Measurements from ENCODE around the gene LRRC15.

Gene LRRC15

GRCh38 chr3:194357681-194358080 lies 11.9 kb downstream of the LRRC15 start:
- Histone ChIP-seq H3K4me3 (ENCODE audit: low read length in 2 of 2) (no peak overlapping the region), H3K27me3 (ENCODE audit: control insufficient read depth in 3 of 3, insufficient read depth in 3 of 3, low read depth in 1 of 3, low read length in 3 of 3) (peaks cover 0 to 58% (median 0%) of the 10 kb centered on the region in 3 experiments), H2BK5ac (ENCODE audit: low read length) (no peak overlapping the region), H2AFZ (ENCODE audit: low read length) (no peak overlapping the region), H3K9ac (ENCODE audit: low read depth, low read length, poor library complexity) (no peak overlapping the region), H2AK5ac (ENCODE audit: low read depth, low read length) (no peak overlapping the region), H4K8ac (ENCODE audit: low read depth, low read length) (no peak overlapping the region), H2BK15ac (ENCODE audit: low read length) (no peak overlapping the region), H3K4ac (ENCODE audit: low read length) (peak overlapping the region; percentile 79), H3K23ac (ENCODE audit: low read depth, low read length, poor library complexity) (no peak overlapping the region), H3K4me1 (ENCODE audit: control insufficient read depth in 2 of 2, insufficient read depth in 1 of 2, low read depth in 1 of 2, low read length in 2 of 2) (peaks cover 0 to 5% of the 10 kb centered on the region in 2 donors), H3K36me3 (replicated peaks in 1 of 2; ENCODE audit: control insufficient read depth in 2 of 2, insufficient read depth in 2 of 2, low read length in 2 of 2) (no peaks in the 10 kb centered on the region), H3K9me3 (replicated peaks in 1 of 2; ENCODE audit: control insufficient read depth in 2 of 2, insufficient read depth in 1 of 2, low read depth in 1 of 2, low read length in 2 of 2) (peaks cover under 1 to 4% of the 10 kb centered on the region in 2 donors), H4K91ac (ENCODE audit: low read depth, low read length, poor library complexity) (no peak overlapping the region), H3K4me2 (ENCODE audit: insufficient read depth, low read length, poor library complexity, severe bottlenecking) (no peak overlapping the region), H2BK12ac (ENCODE audit: low read length) (no peak overlapping the region), H2BK120ac (ENCODE audit: low read depth, low read length) (no peak overlapping the region), H3K79me1 (ENCODE audit: low read depth, low read length) (no peaks in the 10 kb centered on the region), H3K18ac (ENCODE audit: low read length) (no peak overlapping the region), H3K14ac (ENCODE audit: low read length) (no peak overlapping the region), H3K27ac (replicated peaks; ENCODE audit: low read length) (no peak overlapping the region)
- no peak for DNase-seq (ENCODE audit: low spot score)
- no CpG with 5 or more reads among the region's 11 CpGs for WGBS, 2 donors (ENCODE audit: extremely low coverage in 2 of 2, insufficient read length in 2 of 2, insufficient replicate concordance in 1 of 2)

GRCh38 chr3:194355379-194355778 lies 14.2 kb downstream of the LRRC15 start:
- no peak overlapping the region for H4K8ac ChIP-seq (ENCODE audit: low read depth, low read length)
- H3K14ac ChIP-seq (ENCODE audit: low read length) = no peak overlapping the region
- H3K9me3 ChIP-seq (replicated peaks in 1 of 2; ENCODE audit: control insufficient read depth in 2 of 2, insufficient read depth in 1 of 2, low read depth in 1 of 2, low read length in 2 of 2) = peaks cover 0 to 3% of the 10 kb centered on the region in 2 donors
- no peak overlapping the region for H2BK5ac ChIP-seq (ENCODE audit: low read length)
- no peak overlapping the region for H2AK5ac ChIP-seq (ENCODE audit: low read depth, low read length)
- peaks cover 0 to 7% of the 10 kb centered on the region in 2 donors for H3K4me1 ChIP-seq (ENCODE audit: control insufficient read depth in 2 of 2, insufficient read depth in 1 of 2, low read depth in 1 of 2, low read length in 2 of 2)
- H2BK15ac ChIP-seq (ENCODE audit: low read length) = no peak overlapping the region
- DNase-seq (ENCODE audit: low spot score) = no peak
- no peak overlapping the region for H4K91ac ChIP-seq (ENCODE audit: low read depth, low read length, poor library complexity)
- H3K18ac ChIP-seq (ENCODE audit: low read length) = no peak overlapping the region
- H3K27me3 ChIP-seq (ENCODE audit: control insufficient read depth in 3 of 3, insufficient read depth in 3 of 3, low read depth in 1 of 3, low read length in 3 of 3) = peaks cover 0 to 39% (median 0%) of the 10 kb centered on the region in 3 experiments
- no peak overlapping the region for H3K9ac ChIP-seq (ENCODE audit: low read depth, low read length, poor library complexity)
- no peak overlapping the region for H3K27ac ChIP-seq (replicated peaks; ENCODE audit: low read length)
- no peak overlapping the region for H3K4ac ChIP-seq (ENCODE audit: low read length)
- WGBS, 2 donors (ENCODE audit: extremely low coverage in 2 of 2, insufficient read length in 2 of 2, insufficient replicate concordance in 1 of 2) = no CpG with 5 or more reads among the region's 7 CpGs
- H3K23ac ChIP-seq (ENCODE audit: low read depth, low read length, poor library complexity) = no peak overlapping the region
- H3K4me2 ChIP-seq (ENCODE audit: insufficient read depth, low read length, poor library complexity, severe bottlenecking) = no peak overlapping the region
- H3K36me3 ChIP-seq (replicated peaks in 1 of 2; ENCODE audit: control insufficient read depth in 2 of 2, insufficient read depth in 2 of 2, low read length in 2 of 2) = no peaks in the 10 kb centered on the region
- peaks cover 2% of the 10 kb centered on the region for H3K79me1 ChIP-seq (ENCODE audit: low read depth, low read length)
- no peak overlapping the region for H3K4me3 ChIP-seq (ENCODE audit: low read length in 2 of 2)
- H2BK12ac ChIP-seq (ENCODE audit: low read length) = no peak overlapping the region
- H2BK120ac ChIP-seq (ENCODE audit: low read depth, low read length) = no peak overlapping the region
- H2AFZ ChIP-seq (ENCODE audit: low read length) = no peak overlapping the region

GRCh38 chr3:194354315-194354714 lies 15.2 kb downstream of the LRRC15 start:
- Histone ChIP-seq H2BK5ac (ENCODE audit: low read length) (no peak overlapping the region), H2BK120ac (ENCODE audit: low read depth, low read length) (no peak overlapping the region), H2AK5ac (ENCODE audit: low read depth, low read length) (peak overlapping the region; percentile 47), H3K27ac (replicated peaks; ENCODE audit: low read length) (no peak overlapping the region), H3K27me3 (ENCODE audit: control insufficient read depth in 3 of 3, insufficient read depth in 3 of 3, low read depth in 1 of 3, low read length in 3 of 3) (peaks cover 0 to 39% (median 0%) of the 10 kb centered on the region in 3 experiments), H3K4me2 (ENCODE audit: insufficient read depth, low read length, poor library complexity, severe bottlenecking) (no peak overlapping the region), H3K79me1 (ENCODE audit: low read depth, low read length) (peaks cover 2% of the 10 kb centered on the region), H4K91ac (ENCODE audit: low read depth, low read length, poor library complexity) (no peak overlapping the region), H3K9me3 (replicated peaks in 1 of 2; ENCODE audit: control insufficient read depth in 2 of 2, insufficient read depth in 1 of 2, low read depth in 1 of 2, low read length in 2 of 2) (peaks cover 0 to 3% of the 10 kb centered on the region in 2 donors), H3K4me1 (ENCODE audit: control insufficient read depth in 2 of 2, insufficient read depth in 1 of 2, low read depth in 1 of 2, low read length in 2 of 2) (peaks cover 0 to 9% of the 10 kb centered on the region in 2 donors), H2BK15ac (ENCODE audit: low read length) (peak overlapping the region; percentile 40), H3K36me3 (replicated peaks in 1 of 2; ENCODE audit: control insufficient read depth in 2 of 2, insufficient read depth in 2 of 2, low read length in 2 of 2) (no peaks in the 10 kb centered on the region), H3K9ac (ENCODE audit: low read depth, low read length, poor library complexity) (no peak overlapping the region), H3K4ac (ENCODE audit: low read length) (no peak overlapping the region), H3K14ac (ENCODE audit: low read length) (no peak overlapping the region), H3K23ac (ENCODE audit: low read depth, low read length, poor library complexity) (no peak overlapping the region), H2BK12ac (ENCODE audit: low read length) (no peak overlapping the region), H2AFZ (ENCODE audit: low read length) (no peak overlapping the region), H3K18ac (ENCODE audit: low read length) (no peak overlapping the region), H3K4me3 (ENCODE audit: low read length in 2 of 2) (peak overlapping the region in 1 of 2 donors; percentile 46), H4K8ac (ENCODE audit: low read depth, low read length) (no peak overlapping the region)
- WGBS, 2 donors (ENCODE audit: extremely low coverage in 2 of 2, insufficient read length in 2 of 2, insufficient replicate concordance in 1 of 2) = no CpG with 5 or more reads among the region's 2 CpGs
- no peak for DNase-seq (ENCODE audit: low spot score)

- no peak overlapping the region for H2BK120ac ChIP-seq (ENCODE audit: low read depth, low read length)
- H3K9ac ChIP-seq (ENCODE audit: low read depth, low read length, poor library complexity) = peak overlapping the region; percentile 53
- H2BK15ac ChIP-seq (ENCODE audit: low read length) = no peak overlapping the region
- no peak overlapping the region for H3K27ac ChIP-seq (replicated peaks; ENCODE audit: low read length)
- no peak overlapping the region for H2AK5ac ChIP-seq (ENCODE audit: low read depth, low read length)
- H3K4me2 ChIP-seq (ENCODE audit: insufficient read depth, low read length, poor library complexity, severe bottlenecking) = no peak overlapping the region
- H3K79me1 ChIP-seq (ENCODE audit: low read depth, low read length) = peaks cover 2% of the 10 kb centered on the region
- H2BK12ac ChIP-seq (ENCODE audit: low read length) = no peak overlapping the region
- H2BK5ac ChIP-seq (ENCODE audit: low read length) = no peak overlapping the region
- H3K4ac ChIP-seq (ENCODE audit: low read length) = no peak overlapping the region
- H4K91ac ChIP-seq (ENCODE audit: low read depth, low read length, poor library complexity) = no peak overlapping the region
- H3K4me3 ChIP-seq (ENCODE audit: low read length in 2 of 2) = peak overlapping the region in 1 of 2 donors; percentile 57
- no peak overlapping the region for H3K23ac ChIP-seq (ENCODE audit: low read depth, low read length, poor library complexity)
- peaks cover 0 to 3% of the 10 kb centered on the region in 2 donors for H3K4me1 ChIP-seq (ENCODE audit: control insufficient read depth in 2 of 2, insufficient read depth in 1 of 2, low read depth in 1 of 2, low read length in 2 of 2)
- WGBS, 2 donors (ENCODE audit: extremely low coverage in 2 of 2, insufficient read length in 2 of 2, insufficient replicate concordance in 1 of 2) = 100% methylated on average over 1 to 4 of the region's 10 CpGs
- H3K18ac ChIP-seq (ENCODE audit: low read length) = no peak overlapping the region
- no peak for DNase-seq (ENCODE audit: low spot score)
- H3K27me3 ChIP-seq (ENCODE audit: control insufficient read depth in 3 of 3, insufficient read depth in 3 of 3, low read depth in 1 of 3, low read length in 3 of 3) = peaks cover 0 to 26% (median 0%) of the 10 kb centered on the region in 3 experiments
- H3K36me3 ChIP-seq (replicated peaks in 1 of 2; ENCODE audit: control insufficient read depth in 2 of 2, insufficient read depth in 2 of 2, low read length in 2 of 2) = no peaks in the 10 kb centered on the region
- H3K14ac ChIP-seq (ENCODE audit: low read length) = no peak overlapping the region
- H4K8ac ChIP-seq (ENCODE audit: low read depth, low read length) = no peak overlapping the region
- H2AFZ ChIP-seq (ENCODE audit: low read length) = no peak overlapping the region
- H3K9me3 ChIP-seq (replicated peaks in 1 of 2; ENCODE audit: control insufficient read depth in 2 of 2, insufficient read depth in 1 of 2, low read depth in 1 of 2, low read length in 2 of 2) = peaks cover 0 to 3% of the 10 kb centered on the region in 2 donors
Observed at GRCh38 chr3:194352667-194353246, 16.8 kb downstream of the LRRC15 start.
